A549 (cell line): ENCODE measurements around the gene SRPX2.

Experiments
- CEBPB ChIP-seq, 2 experiments: fragments of >200 bp in 1 of 2; sonication (Bioruptor Twin) in 1 of 2; formaldehyde crosslinking in 1 of 2; IDR thresholded peaks; 2 replicates each; pipeline ENCODE4 v1.6.1; 2012 to 2016
- EP300 ChIP-seq, 2 experiments: fragments of >200 bp; sonication (Bioruptor Twin); formaldehyde crosslinking; IDR thresholded peaks; 2 replicates in 1 of 2; 3 replicates in 1 of 2; pipeline ENCODE4 v1.6.1; 2016 to 2017
- KDM5A ChIP-seq: fragments of 200-600 bp; sonication (generic); IDR thresholded peaks from 2 replicates; pipeline ENCODE4 v1.6.1; 2016; ENCODE audit warnings: antibody characterized with exemption, mild to moderate bottlenecking
- POLR2A ChIP-seq: IDR thresholded peaks from 2 replicates; pipeline ENCODE4 v1.6.1; 2012; ENCODE audit warnings: mild to moderate bottlenecking, low read length
- RAD21 ChIP-seq, 2 experiments: fragments of >200 bp in 1 of 2; sonication (Bioruptor Twin) in 1 of 2; formaldehyde crosslinking in 1 of 2; IDR thresholded peaks in 1 of 2; conservative IDR thresholded peaks in 1 of 2; 2 replicates in 1 of 2; 3 replicates in 1 of 2; pipeline ENCODE4 v1.6.1; 2012 to 2018; ENCODE audit warnings: inconsistent platforms in 1 of 2
- RFX5 ChIP-seq: fragments of 450-650 bp; IDR thresholded peaks from 2 replicates; pipeline ENCODE4 v1.7.1; 2014; ENCODE audit warnings: antibody characterized with exemption, mild to moderate bottlenecking, moderate library complexity
- SMC3 ChIP-seq: fragments of >200 bp; sonication (Bioruptor Twin); formaldehyde crosslinking; IDR thresholded peaks from 3 replicates; pipeline ENCODE4 v1.6.1; 2018; ENCODE audit warnings: inconsistent platforms
- ZSCAN20 ChIP-seq: fragments of 250-450 bp; sonication (Bioruptor Pico); IDR thresholded peaks from 2 replicates; pipeline ENCODE4 v1.8.0; 2022; ENCODE audit warnings: mild to moderate bottlenecking, moderate library complexity
- TF ChIP-seq, protein P1 (sequence below): fragments of >200 bp; sonication (Bioruptor Twin); formaldehyde crosslinking; IDR thresholded peaks from 3 replicates; pipeline ENCODE4 v1.5.1; 2016
- TF ChIP-seq, protein P2 (sequence below): fragments of 150-350 bp; IDR thresholded peaks from 2 replicates; pipeline ENCODE4 v1.6.1; 2014; ENCODE audit warnings: low read depth, mild to moderate bottlenecking, low read length

DNA sequence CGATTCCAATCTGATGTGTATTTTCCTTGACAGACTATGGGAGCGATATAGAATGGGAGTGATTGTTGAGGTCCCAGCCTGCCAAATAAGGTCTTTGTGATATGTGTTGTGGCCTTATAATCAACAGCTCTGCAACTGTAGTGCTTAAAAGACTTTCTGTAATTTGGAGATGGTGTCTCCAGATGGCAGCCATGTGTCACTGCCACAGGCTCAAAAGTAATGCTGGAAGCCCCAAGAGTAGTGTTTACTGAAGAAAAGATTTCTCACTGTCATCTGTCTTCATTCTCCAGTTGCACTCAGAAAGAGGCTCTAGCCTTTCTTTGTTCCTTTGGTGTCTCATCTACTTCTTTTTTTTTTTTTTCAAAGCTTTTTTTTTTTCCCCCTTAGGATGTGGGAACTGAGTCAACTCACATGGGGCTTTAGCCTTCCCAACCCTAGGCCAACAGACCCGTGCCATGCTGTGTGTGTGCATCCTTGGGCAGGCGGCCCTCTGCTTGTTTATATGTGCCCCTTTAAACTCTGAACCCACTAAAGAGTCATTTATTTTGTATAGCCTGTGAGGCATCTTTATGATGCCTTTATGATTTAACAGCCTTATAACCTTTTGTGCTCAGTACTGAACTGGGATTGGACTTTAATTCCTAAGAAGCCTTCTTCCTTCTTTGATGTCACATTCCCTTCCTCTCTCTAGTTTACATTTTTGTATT is 15.6 kb downstream of the SRPX2 start:
- TF ChIP-seq CEBPB (IDR thresholded peaks at IDR 0.05) (no peak), RAD21 (conservative IDR thresholded peaks at IDR 0.05 in 1 of 2, IDR thresholded peaks at IDR 0.05 in 1 of 2) (no peak), POLR2A (no peak), RFX5 (no peak), ZSCAN20 (no peak), EP300 (IDR thresholded peaks at IDR 0.05) (no peak), SMC3 (no peak), KDM5A (no peak)
- TF ChIP-seq, protein P1, sequence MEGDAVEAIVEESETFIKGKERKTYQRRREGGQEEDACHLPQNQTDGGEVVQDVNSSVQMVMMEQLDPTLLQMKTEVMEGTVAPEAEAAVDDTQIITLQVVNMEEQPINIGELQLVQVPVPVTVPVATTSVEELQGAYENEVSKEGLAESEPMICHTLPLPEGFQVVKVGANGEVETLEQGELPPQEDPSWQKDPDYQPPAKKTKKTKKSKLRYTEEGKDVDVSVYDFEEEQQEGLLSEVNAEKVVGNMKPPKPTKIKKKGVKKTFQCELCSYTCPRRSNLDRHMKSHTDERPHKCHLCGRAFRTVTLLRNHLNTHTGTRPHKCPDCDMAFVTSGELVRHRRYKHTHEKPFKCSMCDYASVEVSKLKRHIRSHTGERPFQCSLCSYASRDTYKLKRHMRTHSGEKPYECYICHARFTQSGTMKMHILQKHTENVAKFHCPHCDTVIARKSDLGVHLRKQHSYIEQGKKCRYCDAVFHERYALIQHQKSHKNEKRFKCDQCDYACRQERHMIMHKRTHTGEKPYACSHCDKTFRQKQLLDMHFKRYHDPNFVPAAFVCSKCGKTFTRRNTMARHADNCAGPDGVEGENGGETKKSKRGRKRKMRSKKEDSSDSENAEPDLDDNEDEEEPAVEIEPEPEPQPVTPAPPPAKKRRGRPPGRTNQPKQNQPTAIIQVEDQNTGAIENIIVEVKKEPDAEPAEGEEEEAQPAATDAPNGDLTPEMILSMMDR = no peak
- TF ChIP-seq, protein P2, sequence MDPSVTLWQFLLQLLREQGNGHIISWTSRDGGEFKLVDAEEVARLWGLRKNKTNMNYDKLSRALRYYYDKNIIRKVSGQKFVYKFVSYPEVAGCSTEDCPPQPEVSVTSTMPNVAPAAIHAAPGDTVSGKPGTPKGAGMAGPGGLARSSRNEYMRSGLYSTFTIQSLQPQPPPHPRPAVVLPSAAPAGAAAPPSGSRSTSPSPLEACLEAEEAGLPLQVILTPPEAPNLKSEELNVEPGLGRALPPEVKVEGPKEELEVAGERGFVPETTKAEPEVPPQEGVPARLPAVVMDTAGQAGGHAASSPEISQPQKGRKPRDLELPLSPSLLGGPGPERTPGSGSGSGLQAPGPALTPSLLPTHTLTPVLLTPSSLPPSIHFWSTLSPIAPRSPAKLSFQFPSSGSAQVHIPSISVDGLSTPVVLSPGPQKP = no peak
